GM23338 (cell line): ENCODE results near the gene LCNL1. TPM values are rescaled to one million over a fixed set of nuclear protein-coding genes. Genes with fewer than 3 reads are reported as not detected.

Experiments used
- ATAC-seq: fragments of 200-7000 bp; cut with Tn5 transposase; 3 replicates; pipeline ENCODE4 v1.9.1; 2020
- DNase-seq: peaks from one replicate; pipeline ENCODE4 v3.0.0-alpha.2; 2015; ENCODE audit warnings: low spot score
- H2AFZ ChIP-seq: fragments of 200-600 bp; sonication (generic); 2 replicates; pipeline ENCODE4 v1.8.0; 2016; ENCODE audit warnings: antibody characterized with exemption, mild to moderate bottlenecking, moderate library complexity
- H3F3A ChIP-seq: fragments of 200-600 bp; sonication (generic); replicated peaks from 2 replicates; pipeline ENCODE4 v1.8.0; 2017; ENCODE audit warnings: antibody characterized with exemption, mixed run types, low read depth
- H3K27ac ChIP-seq: fragments of 200-600 bp; sonication (generic); 2 replicates; pipeline ENCODE4 v1.6.1; 2016; ENCODE audit warnings: low read depth
- H3K27me3 ChIP-seq: fragments of 200-600 bp; sonication (generic); 2 replicates; pipeline ENCODE4 v1.8.0; 2016; ENCODE audit warnings: mild to moderate bottlenecking, mixed run types, moderate library complexity; ENCODE audit not compliant: insufficient read depth
- H3K36me3 ChIP-seq: fragments of 200-600 bp; sonication (generic); 2 replicates; pipeline ENCODE4 v1.8.0; 2016; ENCODE audit warnings: mild to moderate bottlenecking; ENCODE audit not compliant: insufficient read depth
- H3K4me1 ChIP-seq: fragments of 200-600 bp; sonication (generic); 2 replicates; pipeline ENCODE4 v1.8.0; 2016; ENCODE audit warnings: mild to moderate bottlenecking, moderate library complexity; ENCODE audit not compliant: insufficient read depth
- H3K4me2 ChIP-seq: fragments of 200-600 bp; sonication (generic); 2 replicates; pipeline ENCODE4 v1.7.1; 2017; ENCODE audit warnings: mixed run types
- H3K4me3 ChIP-seq: fragments of 200-600 bp; sonication (generic); 2 replicates; pipeline ENCODE4 v1.6.1; 2016; ENCODE audit warnings: mixed run types
- H3K79me2 ChIP-seq: fragments of 200-600 bp; sonication (generic); replicated peaks from 2 replicates; pipeline ENCODE4 v1.8.0; 2017; ENCODE audit warnings: mild to moderate bottlenecking; ENCODE audit not compliant: insufficient read depth
- H3K9me2 ChIP-seq: fragments of 200-600 bp; sonication (generic); 2 replicates; pipeline ENCODE4 v1.8.0; 2017; ENCODE audit not compliant: insufficient read depth
- H4K20me1 ChIP-seq: fragments of 200-600 bp; sonication (generic); replicated peaks from 2 replicates; pipeline ENCODE4 v1.8.0; 2017; ENCODE audit warnings: mild to moderate bottlenecking; ENCODE audit not compliant: insufficient read depth
- H3K27ac Mint-ChIP-seq: 2 replicates; pipeline ENCODE4 v1.8.0; 2020; ENCODE audit warnings: inconsistent platforms, mild to moderate bottlenecking, moderate library complexity, mixed read lengths
- H3K27me3 Mint-ChIP-seq: 3 replicates; pipeline ENCODE4 v1.8.0; 2022; ENCODE audit warnings: low read depth, mild to moderate bottlenecking, moderate library complexity, mixed read lengths, inconsistent platforms; ENCODE audit not compliant: insufficient read depth, poor library complexity
- H3K36me3 Mint-ChIP-seq: 3 replicates; pipeline ENCODE4 v1.8.0; 2021; ENCODE audit warnings: low read depth, mild to moderate bottlenecking, inconsistent platforms, moderate library complexity, mixed read lengths
- H3K4me1 Mint-ChIP-seq: 3 replicates; pipeline ENCODE4 v1.8.0; 2020; ENCODE audit warnings: mild to moderate bottlenecking, inconsistent platforms, mixed read lengths
- H3K4me3 Mint-ChIP-seq: 3 replicates; pipeline ENCODE4 v1.8.0; 2021; ENCODE audit warnings: moderate library complexity, mild to moderate bottlenecking, inconsistent platforms, mixed read lengths
- H3K9me3 Mint-ChIP-seq: 3 replicates; pipeline ENCODE4 v1.8.0; 2020; ENCODE audit warnings: moderate library complexity, mild to moderate bottlenecking, inconsistent platforms, mixed read lengths
- CREB1 ChIP-seq: fragments of 250-450 bp; sonication (Bioruptor Pico); IDR thresholded peaks from 2 replicates; pipeline ENCODE4 v1.5.0; 2020; ENCODE audit warnings: low read depth, mild to moderate bottlenecking, moderate library complexity
- CTCF ChIP-seq, 2 experiments: fragments of 200-600 bp in 1 of 2; sonication (generic) in 1 of 2; conservative IDR thresholded peaks; 2 replicates each; pipeline versions ENCODE4 v1.5.1 to v1.6.1; 2016 to 2017; ENCODE audit warnings: antibody characterized with exemption in 2 of 2, low read depth in 2 of 2, mild to moderate bottlenecking in 2 of 2, moderate library complexity in 1 of 2
- ETS1 ChIP-seq: IDR thresholded peaks from 2 replicates; pipeline ENCODE4 v1.6.1; 2016; ENCODE audit warnings: antibody characterized with exemption
- EZH2 ChIP-seq: fragments of 200-600 bp; sonication (generic); IDR thresholded peaks from one replicate; pipeline ENCODE4 v1.8.0; 2017; ENCODE audit warnings: antibody characterized with exemption, mild to moderate bottlenecking, low read depth; ENCODE audit not compliant: unreplicated experiment
- EZH2phosphoT487 ChIP-seq: fragments of 200-600 bp; sonication (generic); IDR thresholded peaks from one replicate; pipeline ENCODE4 v1.8.1; 2018; ENCODE audit warnings: antibody characterized with exemption; ENCODE audit not compliant: unreplicated experiment
- JUNB ChIP-seq: IDR thresholded peaks from one replicate; pipeline ENCODE4 v1.6.1; 2016; ENCODE audit warnings: antibody characterized with exemption; ENCODE audit not compliant: unreplicated experiment
- NANOG ChIP-seq: IDR thresholded peaks from 2 replicates; pipeline ENCODE4 v1.6.1; 2016; ENCODE audit warnings: antibody characterized with exemption, borderline replicate concordance
- POLR2AphosphoS5 ChIP-seq: IDR thresholded peaks from 2 replicates; pipeline ENCODE4 v1.6.1; 2016; ENCODE audit warnings: antibody characterized with exemption, low read depth
- REST ChIP-seq: IDR thresholded peaks from one replicate; pipeline ENCODE4 v1.6.1; 2018; ENCODE audit warnings: antibody characterized with exemption; ENCODE audit not compliant: unreplicated experiment
- STAT1 ChIP-seq: IDR thresholded peaks from one replicate; pipeline ENCODE4 v1.6.1; 2016; ENCODE audit warnings: antibody characterized with exemption; ENCODE audit not compliant: unreplicated experiment
- ZNF114 ChIP-seq: fragments of 250-450 bp; sonication (Bioruptor Pico); IDR thresholded peaks from 2 replicates; pipeline ENCODE4 v1.5.0; 2020; ENCODE audit warnings: mild to moderate bottlenecking, moderate library complexity
- ZNF331 ChIP-seq: fragments of 250-450 bp; sonication (Bioruptor Pico); IDR thresholded peaks from 2 replicates; pipeline ENCODE4 v1.5.0; 2020; ENCODE audit warnings: low read depth, mild to moderate bottlenecking, moderate library complexity
- ZNF462 ChIP-seq: fragments of 250-450 bp; sonication (Bioruptor Pico); IDR thresholded peaks from 2 replicates; pipeline ENCODE4 v1.5.0; 2020; ENCODE audit warnings: mild to moderate bottlenecking, moderate library complexity
- polyA plus RNA-seq: library from polyadenylated mRNA; unstranded; fragments of >200 nt; fragmentation: Nextera tagmentation; extraction: Ambion mirVana; gene quantifications from 2 replicates; pipeline ENCODE4 v1.2.1, GENCODE V29; 2016
- total RNA-seq: library from RNA; depleted of rRNA; stranded (reverse); fragments of >200 nt; shearing (Covaris generic); gene quantifications from 2 replicates; pipeline ENCODE4 v1.2.3, GENCODE V29; 2014

Gene LCNL1
- total and polyA plus RNA-seq, 2 experiments from 2014 or later, result 0.11 TPM; not detected in 1

- no peak overlapping the region for H3K4me3 Mint-ChIP-seq
- Histone ChIP-seq H3K4me2 (no peak overlapping the region), H3K4me3 (no peak overlapping the region), H4K20me1 (no peaks in the 10 kb centered on the region), H3K9me2 (no peaks in the 10 kb centered on the region), H3K27ac (no peak overlapping the region), H3K27me3 (peaks cover under 1% of the 10 kb centered on the region; the same call in 1 of the 2 replicates), H3K36me3 (no peaks in the 10 kb centered on the region), H3K79me2 (no peaks in the 10 kb centered on the region), H2AFZ (no peak overlapping the region), H3F3A (0 out of 2 replicates have a peak, but pooled peaks cover 3% of the 10 kb centered on the region), H3K4me1 (peaks cover 4% of the 10 kb centered on the region; the same call in 1 of the 2 replicates)
- H3K27me3 Mint-ChIP-seq, result peaks cover 14% of the 10 kb centered on the region
- DNase-seq (no peak), ATAC-seq (no peak)
- H3K36me3 Mint-ChIP-seq, result 0 out of 3 replicates have a peak, but pooled peaks cover 2% of the 10 kb centered on the region
- no peak overlapping the region for H3K27ac Mint-ChIP-seq
- no peaks in the 10 kb centered on the region; the same call in 2 of the 3 replicates for H3K4me1 Mint-ChIP-seq
- TF ChIP-seq REST (no peak), STAT1 (no peak), POLR2AphosphoS5 (no peak), ETS1 (no peak), CREB1 (CRISPR knock-in tag) (no peak), EZH2phosphoT487 (no peak), CTCF (conservative IDR thresholded peaks at IDR 0.05; ENCODE audit: low read depth in 2 of 2) (no peak), ZNF331 (CRISPR knock-in tag) (no peak), ZNF114 (no peak), NANOG (no peak), JUNB (no peak), ZNF462 (CRISPR knock-in tag) (no peak), EZH2 (no peak)
- H3K9me3 Mint-ChIP-seq, result no peaks in the 10 kb centered on the region
Measured at GRCh38 chr9:137021568-137021978, 38.8 kb downstream of the LCNL1 start.
